Islet of Langerhans (tissue), 1 donor: ENCODE measurements around the gene LYPD1.

Experiments used
- FAIRE-seq: peaks from one replicate; lab custom pipeline; 2011; peaks lifted over from hg19 to GRCh38; lab: Jason Lieb, UNC

Gene LYPD1

DNA sequence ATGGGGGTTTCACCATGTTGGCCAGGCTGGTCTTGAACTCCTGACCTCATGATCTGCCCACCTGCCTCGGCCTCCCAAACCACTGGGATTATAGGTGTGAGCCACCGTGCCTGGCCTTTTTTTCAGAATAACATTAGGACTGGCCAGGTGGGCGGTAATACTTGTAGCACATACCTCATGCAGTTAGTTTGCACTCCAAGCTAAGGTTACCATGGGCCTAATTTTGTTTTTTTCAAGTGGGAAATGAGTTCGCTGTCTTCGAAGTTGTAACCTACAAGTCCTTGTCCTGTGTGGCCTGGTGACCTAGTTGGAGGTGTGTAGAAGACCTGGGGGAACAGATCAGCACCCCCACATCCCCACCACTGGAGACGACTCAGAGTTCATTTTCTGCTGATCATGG, 74.8 kb downstream of the LYPD1 start:
- no peak for FAIRE-seq
